Hindlimb muscle (tissue), 1 donor: ENCODE measurements around the gene ADISSP. TPM values are rescaled to one million over a fixed set of nuclear protein-coding genes. Genes with fewer than 3 reads are reported as not detected.

ENCODE experiments used
- DNase-seq: peaks from one replicate; pipeline ENCODE4 v3.0.0-alpha.2; 2013
- polyA plus RNA-seq: library from polyadenylated mRNA; unstranded; fragments of 120-200 nt; gene quantifications from one replicate; pipeline ENCODE4 v1.2.1, GENCODE V29; 2013; ENCODE audit not compliant: insufficient read length

Gene ADISSP
- polyA plus RNA-seq, 1 donor = 29.1 TPM

GRCh38 chr20:3778976-3779375, 11.4 kb upstream of the ADISSP start:
- DNase-seq = no peak

GRCh38 chr20:3777716-3778629, 10.4 kb upstream of the ADISSP start:
- DNase-seq = no peak

- DNase-seq = no peak
These were observed 9.8 kb upstream of the ADISSP start for GRCh38 chr20:3777381-3777715.

- no peak for DNase-seq
These were observed 8.0 kb upstream of the ADISSP start for GRCh38 chr20:3775457-3776108.

- no peak for DNase-seq
These were observed 4.1 kb upstream of the ADISSP start for GRCh38 chr20:3771552-3772058.

- DNase-seq = peak; percentile 76
These were observed 983 bp upstream of the ADISSP start for GRCh38 chr20:3768342-3769130.

GRCh38 chr20:3767110-3767426, 485 bp downstream of the ADISSP start:
- DNase-seq = no peak

- no peak for DNase-seq
These were observed 987 bp downstream of the ADISSP start for GRCh38 chr20:3766422-3767109.

- DNase-seq = no peak
These were observed 2.2 kb downstream of the ADISSP start for GRCh38 chr20:3765171-3765882.

GRCh38 chr20:3764659-3765058, 2.9 kb downstream of the ADISSP start:
- DNase-seq = no peak

GRCh38 chr20:3763671-3764601, 3.6 kb downstream of the ADISSP start:
- no peak for DNase-seq

GRCh38 chr20:3760655-3761348, 6.8 kb downstream of the ADISSP start:
- DNase-seq = no peak

- DNase-seq = no peak
These were observed 7.7 kb downstream of the ADISSP start for GRCh38 chr20:3759884-3760283.

GRCh38 chr20:3759316-3759823, 8.2 kb downstream of the ADISSP start:
- no peak for DNase-seq

GRCh38 chr20:3758566-3758965, 9.0 kb downstream of the ADISSP start:
- DNase-seq = no peak

GRCh38 chr20:3757268-3757667, 10.3 kb downstream of the ADISSP start:
- DNase-seq = no peak

GRCh38 chr20:3755814-3756480, 11.6 kb downstream of the ADISSP start:
- no peak for DNase-seq

- no peak for DNase-seq
These were observed 12.3 kb downstream of the ADISSP start for GRCh38 chr20:3755269-3755668.

- DNase-seq = no peak
These were observed 13.3 kb downstream of the ADISSP start for GRCh38 chr20:3754276-3754630.
